Islet precursor cell (in vitro differentiated cells): Measurements from ENCODE around the gene GIT2.

Experiments
- DNase-seq: peaks from one replicate; pipeline ENCODE4 v3.0.0-alpha.2; 2018

GIT2 gene

GRCh38 chr12:109972821-109973220 lies 23.3 kb downstream of the GIT2 start:
- DNase-seq: no peak

- DNase-seq: no peak
These were observed 27.4 kb downstream of the GIT2 start for GRCh38 chr12:109968801-109969200.

GRCh38 chr12:109968032-109968420 lies 28.1 kb downstream of the GIT2 start:
- no peak for DNase-seq

DNA sequence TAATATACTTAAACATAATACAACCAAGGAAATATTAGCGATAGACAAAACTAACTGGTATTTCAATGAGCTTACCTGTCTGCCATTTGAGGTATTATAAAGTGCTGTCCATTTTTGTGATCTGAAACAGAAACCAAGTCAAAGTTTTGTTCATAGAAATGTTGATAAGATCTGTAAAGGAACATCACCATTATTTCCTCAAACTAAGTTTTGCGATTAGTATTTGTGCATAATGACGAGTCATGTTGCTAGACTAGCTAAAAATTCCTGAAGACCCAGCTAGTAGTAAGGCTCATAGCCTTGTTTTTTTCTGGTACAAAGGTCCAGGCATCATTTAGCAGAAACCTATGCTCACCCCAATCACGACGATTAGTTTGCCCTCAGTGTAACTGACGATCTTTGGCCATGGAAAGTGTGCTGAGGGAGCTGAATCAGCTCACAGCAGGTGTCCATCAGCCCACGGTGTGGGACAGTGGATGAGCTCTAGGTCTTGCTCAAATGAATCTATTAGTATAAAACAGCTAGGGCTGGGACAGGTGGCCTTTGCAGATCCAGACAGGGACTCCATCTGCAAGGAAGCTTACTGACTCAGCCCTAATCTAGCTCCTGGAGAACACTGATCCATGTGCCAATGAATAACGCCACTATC lies 28.7 kb downstream of the GIT2 start:
- DNase-seq: no peak

DNA sequence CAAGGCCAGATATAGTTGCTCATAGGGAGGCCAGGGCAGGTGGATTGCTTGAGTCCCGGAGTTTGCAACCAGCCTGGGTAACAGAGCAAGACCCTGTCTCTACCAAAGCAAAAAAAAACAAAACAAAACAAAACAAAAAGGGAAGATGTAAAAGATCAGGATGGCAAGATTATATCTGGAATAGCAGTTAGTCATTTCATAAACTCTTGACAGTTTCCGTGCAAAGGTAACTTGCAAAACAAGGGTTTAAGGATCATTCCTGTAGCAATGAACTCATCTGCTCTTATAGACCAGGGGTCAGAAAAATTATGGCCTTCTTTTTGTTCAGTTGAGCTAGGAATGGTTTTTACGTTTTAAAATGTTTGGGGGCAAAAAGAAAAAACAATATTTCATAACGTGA lies 29.6 kb downstream of the GIT2 start:
- no peak for DNase-seq

DNA sequence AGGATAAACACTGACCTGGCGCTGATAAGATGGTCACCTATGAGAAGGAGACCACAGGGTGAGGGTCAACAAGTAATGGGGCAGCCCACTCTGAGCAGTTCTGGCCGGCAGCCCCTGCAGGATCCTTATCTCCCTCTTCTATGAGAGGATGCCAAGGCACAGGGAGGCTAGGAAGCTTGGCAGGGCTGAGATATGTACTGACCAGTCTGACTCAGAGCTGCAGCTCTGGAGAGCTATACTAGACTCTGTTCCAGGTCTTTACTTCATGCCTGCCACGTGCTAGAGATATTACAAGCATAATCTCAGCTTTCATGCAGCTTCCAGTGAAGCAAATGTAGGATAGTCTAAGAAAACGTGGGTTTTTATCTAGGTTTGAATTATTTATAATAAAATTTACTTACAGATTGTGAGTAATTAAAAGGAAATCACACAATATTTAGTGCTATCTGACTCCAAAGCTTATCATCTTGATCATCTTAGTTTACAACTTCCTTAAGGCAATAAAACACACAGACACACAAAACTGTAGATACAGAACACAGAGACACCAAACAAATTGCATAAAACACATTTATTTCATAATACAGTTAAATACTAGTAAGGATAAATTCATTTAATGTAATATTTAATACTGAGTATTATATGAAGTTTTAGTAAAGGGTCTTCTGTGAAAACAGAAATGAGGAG lies 32.3 kb downstream of the GIT2 start:
- no peak for DNase-seq

GRCh38 chr12:109963330-109963729 lies 32.8 kb downstream of the GIT2 start:
- no peak for DNase-seq

- peak; percentile 68 for DNase-seq
These were observed 33.8 kb downstream of the GIT2 start for GRCh38 chr12:109962398-109962797.

DNA sequence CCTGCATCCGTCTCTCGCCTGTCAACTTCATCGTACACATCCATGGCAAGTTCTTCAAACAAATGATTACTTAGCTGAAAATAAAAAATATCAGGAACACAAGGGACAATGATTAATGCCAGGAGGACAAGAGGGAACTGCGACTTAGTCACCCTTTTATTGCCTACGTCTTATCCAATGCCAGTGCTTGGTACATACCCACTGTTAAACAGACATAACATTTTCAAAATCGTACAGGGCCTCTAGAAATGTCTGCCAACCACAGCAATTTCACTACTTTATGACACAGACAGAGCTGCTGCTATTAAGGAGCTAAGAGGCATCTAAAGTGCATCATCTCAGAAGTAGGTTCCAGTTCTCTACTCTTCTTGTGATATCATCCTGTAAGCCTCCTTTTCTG lies 34.6 kb downstream of the GIT2 start:
- DNase-seq: no peak

GRCh38 chr12:109961201-109961600 lies 35.0 kb downstream of the GIT2 start:
- no peak for DNase-seq

- no peak for DNase-seq
These were observed 36.6 kb downstream of the GIT2 start for GRCh38 chr12:109959411-109960093.

DNA sequence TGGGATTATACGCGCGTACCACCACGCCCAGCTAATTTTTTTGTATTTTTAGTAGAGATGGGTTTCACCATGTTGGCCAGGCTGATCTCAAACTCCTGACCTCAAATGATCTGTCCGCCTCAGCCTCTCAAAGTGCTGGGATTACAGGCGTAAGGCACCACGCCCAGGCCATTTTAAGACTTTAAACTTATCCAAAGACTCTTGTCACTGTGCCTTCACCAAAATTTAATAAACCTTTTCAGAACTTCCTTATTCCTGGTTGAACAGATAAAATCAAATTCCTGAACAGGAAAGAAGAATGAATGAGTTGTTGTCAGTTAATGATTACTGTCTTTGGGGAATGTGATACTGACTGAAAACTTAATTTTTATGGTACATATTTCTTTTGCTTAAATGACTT lies 37.8 kb downstream of the GIT2 start:
- DNase-seq: no peak

DNA sequence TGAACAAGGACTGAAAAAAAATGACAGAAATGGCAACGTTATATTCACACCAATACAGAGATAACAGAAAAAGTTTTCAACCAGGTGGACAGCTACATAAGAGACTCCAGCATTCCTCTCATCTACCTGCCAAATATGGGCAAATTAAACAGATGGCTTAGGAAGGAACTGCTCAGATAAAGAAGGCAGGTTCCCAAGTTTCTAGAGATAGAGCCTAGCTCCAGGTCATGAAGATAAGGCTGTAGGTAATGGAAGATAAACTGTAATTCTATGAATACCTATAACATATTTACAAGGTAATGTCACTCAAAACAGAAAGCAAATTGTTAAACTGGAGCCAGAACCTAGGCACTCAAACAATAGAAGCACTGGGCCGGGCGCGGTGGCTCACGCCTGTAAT lies 42.5 kb downstream of the GIT2 start:
- DNase-seq: no peak

GRCh38 chr12:109952873-109953272 lies 43.3 kb downstream of the GIT2 start:
- DNase-seq: no peak

DNA sequence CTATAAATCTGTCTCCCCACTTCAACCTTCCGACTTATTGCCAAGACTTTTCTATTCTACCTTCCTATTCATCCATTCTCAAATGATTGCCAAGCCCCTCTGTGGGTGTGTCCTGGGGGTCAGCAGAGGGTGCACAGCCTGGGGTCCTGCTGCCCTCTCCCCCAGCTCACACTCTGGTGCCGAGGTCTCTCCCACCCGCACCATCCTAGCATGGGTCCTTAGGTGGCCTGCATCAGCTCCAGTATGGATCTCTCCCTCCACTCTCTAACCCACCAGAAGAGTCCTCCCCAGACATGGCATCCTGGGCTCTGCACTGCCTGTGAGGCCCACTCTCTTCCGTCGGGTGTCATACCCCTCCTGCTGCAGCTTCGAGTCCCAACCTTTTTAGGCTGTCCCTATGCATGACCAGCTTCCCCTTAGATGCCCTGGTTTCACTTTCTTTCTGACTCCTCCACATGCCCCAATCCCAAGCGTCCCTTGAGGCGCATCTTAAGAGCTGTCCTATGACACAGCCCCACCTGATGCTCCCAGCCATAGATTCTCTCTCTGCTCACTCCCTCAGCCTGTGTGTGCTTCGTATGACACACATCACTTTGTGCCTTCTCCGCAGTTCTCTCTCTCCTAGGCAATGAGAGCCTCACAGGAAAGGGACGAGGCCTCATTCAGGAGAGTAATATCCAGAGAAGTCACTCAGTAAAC lies 43.9 kb downstream of the GIT2 start:
- no peak for DNase-seq

DNA sequence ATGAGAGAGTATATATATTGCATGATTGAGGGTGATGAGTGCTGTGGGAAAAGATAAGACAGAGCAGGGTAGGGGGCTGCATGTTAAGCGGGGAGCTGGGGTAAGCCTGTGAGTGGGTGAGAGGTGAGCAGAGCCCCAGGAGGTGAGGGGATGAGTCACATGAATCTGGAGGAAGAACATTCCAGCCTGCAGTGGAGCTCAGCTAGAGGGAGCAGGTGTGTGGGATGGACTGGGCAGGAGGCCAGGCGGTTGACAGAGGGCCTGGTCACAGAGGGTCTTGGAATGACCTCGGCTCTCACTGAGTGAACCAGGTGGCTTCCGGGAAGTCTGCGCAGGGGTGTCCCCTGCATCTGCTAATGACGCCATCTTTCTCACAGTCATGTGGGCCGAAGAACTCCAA lies 44.4 kb downstream of the GIT2 start:
- peak; percentile 76 for DNase-seq

GRCh38 chr12:109951136-109951535 lies 45.0 kb downstream of the GIT2 start:
- no peak for DNase-seq

DNA sequence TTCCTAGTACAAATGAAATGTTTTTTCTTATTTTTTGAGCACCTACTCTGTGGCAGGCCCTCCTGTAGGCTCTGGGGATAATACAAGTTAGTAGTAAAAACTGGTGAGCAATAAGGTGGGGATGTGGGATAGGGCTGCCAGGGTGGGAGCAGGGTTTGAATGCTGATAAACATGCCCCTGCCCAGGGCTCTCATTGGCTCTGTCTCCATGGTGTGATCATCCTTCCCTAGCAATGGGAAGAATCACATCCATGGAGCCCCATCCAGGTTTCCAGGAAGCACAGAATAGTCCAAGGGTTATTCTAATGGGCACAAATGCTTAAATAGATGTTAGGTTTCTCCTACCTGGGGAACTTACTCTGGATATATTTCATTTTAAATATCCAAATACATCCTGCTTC lies 45.5 kb downstream of the GIT2 start:
- no peak for DNase-seq

- no peak for DNase-seq
These were observed 47.1 kb downstream of the GIT2 start for GRCh38 chr12:109949089-109949488.

DNA sequence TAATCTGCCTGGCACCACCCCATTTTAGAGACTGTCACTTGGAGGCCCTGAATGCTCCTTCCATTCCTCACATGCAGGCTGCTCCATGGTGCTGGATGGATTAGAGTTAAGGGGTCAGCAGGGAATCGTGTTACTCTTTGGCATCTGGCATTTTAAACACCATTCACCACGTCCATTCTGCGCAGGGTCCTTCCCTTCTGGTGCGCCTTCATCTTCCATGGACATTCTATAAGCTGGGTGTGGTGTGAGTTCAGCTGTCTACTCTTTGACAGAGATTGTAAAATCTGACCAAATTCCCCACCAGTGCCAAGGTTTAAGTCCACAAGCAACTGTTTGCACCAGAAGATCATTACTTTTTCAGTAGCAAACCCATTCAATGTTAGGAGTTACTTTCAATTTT lies 47.8 kb downstream of the GIT2 start:
- no peak for DNase-seq

DNA sequence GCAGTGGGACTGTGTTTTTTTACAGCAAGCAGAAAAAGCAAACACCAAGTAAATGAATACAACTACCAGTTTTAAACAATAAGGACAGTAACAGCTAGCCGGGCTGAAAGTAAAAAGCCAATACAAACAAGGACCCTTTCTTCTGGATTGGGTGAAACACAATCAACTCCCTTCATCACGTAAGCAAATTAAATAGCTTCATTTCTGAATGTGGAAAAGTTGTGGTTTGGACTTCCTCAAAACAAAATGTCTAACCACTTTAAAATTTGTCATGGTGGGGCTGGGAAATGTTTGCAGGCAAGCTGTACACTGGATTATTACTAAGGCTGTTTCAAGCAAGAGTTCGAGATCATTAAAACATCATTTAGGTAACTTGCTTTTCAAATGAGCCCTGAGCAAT lies 48.6 kb downstream of the GIT2 start:
- no peak for DNase-seq

DNA sequence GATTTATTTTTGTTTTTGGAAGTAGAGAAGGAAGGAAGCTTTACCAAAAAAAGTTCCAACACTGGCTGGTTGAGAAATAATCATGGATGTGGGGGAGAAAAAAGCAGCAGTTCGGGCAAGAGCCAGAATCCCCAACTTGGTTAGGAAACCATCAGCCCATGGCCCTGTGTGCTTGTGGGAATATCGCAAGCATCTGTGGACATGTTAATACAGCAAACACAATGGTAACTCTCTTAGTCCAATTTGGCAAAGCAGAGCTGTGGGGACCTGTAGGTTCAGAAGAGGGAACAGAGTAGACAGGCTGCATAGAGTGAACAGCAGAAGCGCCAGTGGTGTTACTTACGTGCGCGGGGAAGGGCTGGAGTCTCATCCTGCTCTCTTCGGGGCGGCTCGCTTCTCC lies 49.3 kb downstream of the GIT2 start:
- no peak for DNase-seq

DNA sequence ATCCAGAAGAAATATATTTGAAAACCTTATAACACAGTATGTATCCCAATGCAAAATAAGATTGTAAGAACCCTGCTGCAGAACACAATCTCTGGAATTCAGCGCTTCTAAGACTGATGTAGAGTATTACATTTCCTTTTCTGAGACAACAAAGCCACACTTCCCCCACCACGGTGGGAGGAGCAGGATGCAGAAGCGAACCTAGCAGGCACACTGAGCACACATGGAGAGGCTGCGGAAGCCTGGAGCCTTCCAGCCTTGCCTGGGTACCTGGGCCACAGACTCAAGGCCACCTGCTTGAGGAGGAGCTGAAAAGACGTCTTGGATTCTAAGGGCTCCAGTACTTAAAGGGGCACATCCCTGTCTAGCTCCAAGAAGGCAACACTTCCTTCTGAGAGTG lies 49.7 kb downstream of the GIT2 start:
- DNase-seq: peak; percentile 68
